PC-9 (cell line): ENCODE data around the gene TPRG1L.

Experiments
- CTCF ChIP-seq: fragments of 200-600 bp; sonication (generic); conservative IDR thresholded peaks from 2 replicates; pipeline ENCODE4 v1.6.1; 2017; ENCODE audit warnings: mixed run types, antibody characterized with exemption, mild to moderate bottlenecking, moderate library complexity
- EZH2 ChIP-seq: fragments of 200-600 bp; sonication (generic); IDR thresholded peaks from 2 replicates; pipeline ENCODE4 v1.8.0; 2017; ENCODE audit warnings: antibody characterized with exemption, low read depth

DNA sequence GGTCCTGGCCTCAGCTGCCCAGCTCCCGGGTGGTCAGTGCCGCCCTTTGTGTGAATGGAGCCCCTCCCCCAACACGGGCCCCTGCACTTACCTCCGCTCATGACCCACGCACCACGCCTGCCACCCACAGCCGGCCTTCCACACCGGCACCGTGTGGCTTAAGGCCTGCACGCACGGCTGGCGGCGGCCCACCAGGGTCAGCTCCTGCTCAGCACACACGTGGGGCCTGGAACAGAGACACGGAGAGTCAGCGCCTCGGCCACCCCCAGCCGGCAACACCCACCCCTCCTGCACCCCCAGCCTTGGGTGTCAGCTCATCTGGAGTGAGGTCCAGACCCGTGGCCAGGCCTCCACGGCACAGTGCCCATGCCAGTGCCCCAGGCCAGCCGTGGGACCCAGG, 22.4 kb upstream of the TPRG1L start:
- TF ChIP-seq CTCF (no peak), EZH2 (no peak)
